Ascending aorta (tissue), 2 donors: ENCODE results near the gene EIF2AK2. TPM values are rescaled to one million over a fixed set of nuclear protein-coding genes. Genes with fewer than 3 reads are reported as not detected.

Experiments
- DNase-seq, 2 donors: peaks; one replicate each; pipeline ENCODE4 v3.0.0-alpha.2; 2019; ENCODE audit warnings: low spot score in 2 of 2
- H3K27ac ChIP-seq, 2 donors: fragments of 200-600 bp; sonication (generic); one replicate each; pipeline ENCODE4 v1.5.1; 2016 to 2017; ENCODE audit warnings: mild to moderate bottlenecking in 1 of 2
- H3K27me3 ChIP-seq: fragments of 200-600 bp; sonication (generic); one replicate; pipeline ENCODE4 v1.5.1; 2017
- H3K36me3 ChIP-seq, 2 donors: fragments of 200-600 bp; sonication (generic); one replicate each; pipeline ENCODE4 v1.5.1; 2016
- H3K4me1 ChIP-seq, 2 donors: fragments of 200-600 bp; sonication (generic); one replicate each; pipeline ENCODE4 v1.5.1; 2016 to 2017; ENCODE audit warnings: mild to moderate bottlenecking in 1 of 2
- H3K4me3 ChIP-seq, 2 donors: fragments of 200-600 bp; sonication (generic); one replicate each; pipeline ENCODE4 v1.5.1; 2016 to 2017; ENCODE audit warnings: mild to moderate bottlenecking in 1 of 2
- H3K9me3 ChIP-seq, 2 donors: fragments of 200-600 bp; sonication (generic); one replicate each; pipeline ENCODE4 v1.5.1; 2016
- CTCF ChIP-seq, 3 experiments: fragments of 200-600 bp in 2 of 3; fragments of 450-650 bp in 1 of 3; sonication (generic) in 2 of 3; IDR thresholded peaks; one replicate each; pipeline ENCODE4 v1.5.1; 2016 to 2019; ENCODE audit warnings: antibody characterized with exemption in 3 of 3, mild to moderate bottlenecking in 1 of 3, moderate library complexity in 1 of 3
- intact Hi-C: fragments of 100-400 bp; cut with DNase I; formaldehyde crosslinking; loops from one replicate; pipeline ENCODE4 v1.15.1; 2023
- total RNA-seq: library from RNA; depleted of rRNA; stranded (reverse); fragments of >200 nt; gene quantifications from one replicate; pipeline ENCODE4 v1.1.0, GENCODE V29; 2016

The EIF2AK2 gene
- total RNA-seq, 1 donor from 2014 or later = 10.6 TPM

GRCh38 chr2:37070931-37071330 is 85.8 kb downstream of the EIF2AK2 start:
- Histone ChIP-seq H3K36me3 (peaks cover 37 to 78% of the 10 kb centered on the region in 2 donors), H3K9me3 (no peaks in the 10 kb centered on the region), H3K4me1 (no peaks in the 10 kb centered on the region), H3K4me3 (no peak overlapping the region), H3K27ac (no peak overlapping the region), H3K27me3 (no peaks in the 10 kb centered on the region)
- intact Hi-C loops = no loop called here
- no peak for DNase-seq
- TF ChIP-seq CTCF (IDR thresholded peaks at IDR 0.05) = no peak

GRCh38 chr2:37068686-37069085 is 88.1 kb downstream of the EIF2AK2 start:
- no peaks in the 10 kb centered on the region for H3K27me3 ChIP-seq
- peaks cover 59 to 82% of the 10 kb centered on the region in 2 donors for H3K36me3 ChIP-seq
- no peaks in the 10 kb centered on the region for H3K4me1 ChIP-seq
- TF ChIP-seq CTCF (IDR thresholded peaks at IDR 0.05) = no peak
- H3K9me3 ChIP-seq = no peaks in the 10 kb centered on the region
- H3K27ac ChIP-seq = no peak overlapping the region
- no peak overlapping the region for H3K4me3 ChIP-seq
- DNase-seq = no peak
- intact Hi-C loops = no loop called here

GRCh38 chr2:37061776-37062175 is 95.0 kb downstream of the EIF2AK2 start:
- DNase-seq = no peak
- H3K27me3 ChIP-seq = no peaks in the 10 kb centered on the region
- no peak overlapping the region for H3K27ac ChIP-seq
- H3K36me3 ChIP-seq = peaks cover 50 to 74% of the 10 kb centered on the region in 2 donors
- no peak overlapping the region for H3K4me3 ChIP-seq
- no peaks in the 10 kb centered on the region for H3K4me1 ChIP-seq
- no peaks in the 10 kb centered on the region for H3K9me3 ChIP-seq
- TF ChIP-seq CTCF (IDR thresholded peaks at IDR 0.05) = no peak
- intact Hi-C loops = no loop called here

- Histone ChIP-seq H3K27ac (no peak overlapping the region), H3K4me1 (no peaks in the 10 kb centered on the region), H3K27me3 (no peaks in the 10 kb centered on the region), H3K9me3 (no peaks in the 10 kb centered on the region), H3K36me3 (peaks cover 50 to 76% of the 10 kb centered on the region in 2 donors), H3K4me3 (no peak overlapping the region)
- intact Hi-C loops = no loop called here
- no peak for TF ChIP-seq CTCF (IDR thresholded peaks at IDR 0.05)
- DNase-seq = no peak
These were observed 95.6 kb downstream of the EIF2AK2 start for GRCh38 chr2:37061013-37061711.

- intact Hi-C loops = no loop called here
- DNase-seq = no peak
- TF ChIP-seq CTCF (IDR thresholded peaks at IDR 0.05) = no peak
- Histone ChIP-seq H3K36me3 (peaks cover 50 to 76% of the 10 kb centered on the region in 2 donors), H3K4me1 (no peaks in the 10 kb centered on the region), H3K4me3 (no peak overlapping the region), H3K27ac (no peak overlapping the region), H3K9me3 (no peaks in the 10 kb centered on the region), H3K27me3 (no peaks in the 10 kb centered on the region)
These were observed 96.3 kb downstream of the EIF2AK2 start for GRCh38 chr2:37060446-37060845.
